K562 (cell line): Measurements from ENCODE around the gene ADAP1. TPM values are rescaled to one million over a fixed set of nuclear protein-coding genes. Genes with fewer than 3 reads are reported as not detected.

Source experiments
- ATAC-seq: fragments of 200-7000 bp; cut with Tn5 transposase; 3 replicates; pipeline ENCODE4 v1.9.1; 2020; ENCODE audit warnings: moderate library complexity
- BruUV-seq: library from RNA; stranded (reverse); fragments of 400-500 nt; replicated peaks from 2 replicates; lab custom pipeline; 2021; lab: Mats Ljungman, UMichigan
- CTCF ChIA-PET: fragments of 300-600 bp; formaldehyde crosslinking; extraction: SDS; loops from one replicate; lab custom pipeline; 2021; ENCODE audit warnings: low intra/inter-chr PET ratio; lab: Yijun Ruan, JAX
- POLR2A ChIA-PET: fragments of 300-600, 350-650 bp; sonication (Branson Sonifier 250); formaldehyde crosslinking; extraction: SDS; loops from one replicate; lab custom pipeline; 2021; ENCODE audit warnings: antibody characterized with exemption, inconsistent platforms; lab: Yijun Ruan, JAX
- DNase-seq, 4 experiments: peaks; one replicate each; pipeline versions ENCODE4 v3.0.0 to v3.0.0-alpha.2; 2011 to 2018; ENCODE audit warnings: low spot score in 3 of 4, mixed read lengths in 3 of 4; ENCODE audit errors: extremely low read depth in 1 of 4
- FAIRE-seq: peaks from 2 replicates; lab custom pipeline; 2011; peaks lifted over from hg19 to GRCh38; lab: Jason Lieb, UNC
- H2AFZ ChIP-seq: 2 replicates; pipeline ENCODE4 v1.6.0; 2011; ENCODE audit warnings: low read depth, low read length, control low read depth, inconsistent platforms
- H3K27ac ChIP-seq: fragments of 200-600 bp; 3 replicates; pipeline ENCODE4 v1.8.0; 2011; ENCODE audit warnings: low read depth, mild to moderate bottlenecking, control low read depth, inconsistent platforms, low read length, moderate library complexity, mixed read lengths; ENCODE audit errors: extremely low read depth
- H3K27me3 ChIP-seq, 2 experiments: fragments of 300-600 bp in 1 of 2; 2 replicates in 1 of 2; 3 replicates in 1 of 2; pipeline versions ENCODE4 v1.6.0 to v1.8.0; 2011; ENCODE audit warnings: inconsistent platforms in 2 of 2, low read length in 2 of 2, mild to moderate bottlenecking in 1 of 2, mixed read lengths in 1 of 2, moderate library complexity in 1 of 2; ENCODE audit not compliant: control insufficient read depth in 2 of 2, insufficient read depth in 2 of 2
- H3K36me3 ChIP-seq: fragments of 300-600 bp; 3 replicates; pipeline ENCODE4 v1.8.0; 2011; ENCODE audit warnings: mild to moderate bottlenecking, low read length, inconsistent platforms; ENCODE audit not compliant: control insufficient read depth, insufficient read depth
- H3K4me1 ChIP-seq, 2 experiments: fragments of 200-600 bp in 1 of 2; replicated peaks in 1 of 2; 2 replicates in 1 of 2; 3 replicates in 1 of 2; pipeline versions ENCODE4 v1.5.1 to v1.8.0; 2011; ENCODE audit warnings: inconsistent platforms in 2 of 2, low read length in 2 of 2, mild to moderate bottlenecking in 1 of 2, mixed read lengths in 1 of 2, moderate library complexity in 1 of 2; ENCODE audit not compliant: control insufficient read depth in 2 of 2, insufficient read depth in 2 of 2
- H3K4me2 ChIP-seq: 2 replicates; pipeline ENCODE4 v1.6.1; 2011; ENCODE audit warnings: low read length, control low read depth, inconsistent platforms, mixed read lengths; ENCODE audit not compliant: insufficient read depth
- H3K4me3 ChIP-seq: fragments of 200-600 bp; sonication (generic), shearing (Covaris generic); 2 replicates; pipeline ENCODE4 v1.5.1; 2016; ENCODE audit warnings: control low read depth, inconsistent platforms
- H3K79me2 ChIP-seq: fragments of 200-600 bp; 3 replicates; pipeline ENCODE4 v1.8.0; 2011; ENCODE audit warnings: low read length, inconsistent platforms; ENCODE audit not compliant: control insufficient read depth, insufficient read depth
- H3K9ac ChIP-seq, 2 experiments: 2 replicates each; pipeline versions ENCODE4 v1.6.0 to v1.6.1; 2011; ENCODE audit warnings: low read depth in 2 of 2, low read length in 2 of 2, control low read depth in 1 of 2, inconsistent platforms in 1 of 2, mild to moderate bottlenecking in 1 of 2, mixed read lengths in 1 of 2; ENCODE audit not compliant: insufficient read depth in 1 of 2
- H3K9me1 ChIP-seq: one replicate; pipeline ENCODE4 v1.6.0; 2011; ENCODE audit warnings: inconsistent platforms, mild to moderate bottlenecking, low read length, moderate library complexity; ENCODE audit not compliant: control insufficient read depth, insufficient read depth
- H3K9me3 ChIP-seq: replicated peaks from 2 replicates; pipeline ENCODE4 v1.5.1; 2011; ENCODE audit warnings: low read depth, low read length, inconsistent platforms; ENCODE audit not compliant: control insufficient read depth, insufficient read depth
- H4K20me1 ChIP-seq: replicated peaks from 2 replicates; pipeline ENCODE4 v1.6.1; 2011; ENCODE audit warnings: low read length, inconsistent platforms, mixed read lengths; ENCODE audit not compliant: control insufficient read depth, insufficient read depth
- EWSR1 ChIP-seq: fragments of 450-650 bp; IDR thresholded peaks from 2 replicates; pipeline ENCODE4 v1.6.1; 2018; ENCODE audit warnings: borderline replicate concordance, mild to moderate bottlenecking, low read depth, moderate library complexity; ENCODE audit not compliant: partially characterized antibody
- HNRNPH1 ChIP-seq: fragments of 200-400 bp; formaldehyde crosslinking; optimal IDR thresholded peaks from 2 replicates; pipeline ENCODE3; 2017; ENCODE audit warnings: low read depth, mild to moderate bottlenecking, low read length, moderate library complexity
- SIN3B ChIP-seq: fragments of 450-650 bp; IDR thresholded peaks from 2 replicates; pipeline ENCODE4 v1.6.1; 2017; ENCODE audit warnings: low read depth, mild to moderate bottlenecking, moderate library complexity
- WGBS: fragments of 100-300 bp; shearing (Covaris generic); methylation state at CpG from one replicate; pipeline ENCODE4 v1.1.6; 2016; ENCODE audit warnings: low coverage, mixed read lengths; ENCODE audit not compliant: insufficient coverage; ENCODE audit errors: missing lambda C conversion rate; 5-methylcytosine and 5-hydroxymethylcytosine counted together
- in situ Hi-C: fragments of 300-500 bp; cut with MboI; formaldehyde crosslinking; loops from 4 replicates; pipeline ENCODE4 v1.15.0; 2018; ENCODE audit warnings: inconsistent platforms, mixed read lengths
- intact Hi-C: fragments of 100-400 bp; cut with micrococcal nuclease; formaldehyde crosslinking; loops from 2 replicates; pipeline ENCODE4 v1.14.2; 2022
- polyA plus RNA-seq, 8 experiments: library from polyadenylated mRNA; depleted of rRNA in 4 of 8; stranded (reverse) in 5 of 8; unstranded in 3 of 8; fragments of >200 nt; fragmentation: Nextera tagmentation in 2 of 8; fragmentation: Illumina TruSeq in 1 of 8; extraction: Ambion mirVana in 2 of 8; extraction: Trizol in 1 of 8; gene quantifications; 2 replicates each; pipeline versions ENCODE4 v1.2.1 to v1.2.3, GENCODE V29; 2011 to 2014; ENCODE audit warnings: inconsistent platforms in 1 of 8, missing spikeins in 1 of 8
- total RNA-seq, 7 experiments: library from RNA; depleted of rRNA in 6 of 7; stranded (reverse); fragments of >200 nt in 6 of 7; fragmentation: Illumina TruSeq in 2 of 7; extraction: Trizol in 2 of 7; gene quantifications; 2 replicates each; pipeline versions ENCODE4 v1.2.1 to v1.2.3, GENCODE V29; 2011 to 2021; ENCODE audit warnings: low replicate concordance in 1 of 7
- TF ChIP-seq, protein P1 (sequence below), 2 experiments: fragments of 450-650 bp; conservative IDR thresholded peaks; 2 replicates each; pipeline ENCODE4 v1.6.1; 2017; ENCODE audit warnings: mild to moderate bottlenecking in 2 of 2, moderate library complexity in 2 of 2
- TF ChIP-seq, protein P2 (sequence below): fragments of 450-650 bp; IDR thresholded peaks from 2 replicates; pipeline ENCODE4 v1.6.1; 2016; ENCODE audit warnings: mild to moderate bottlenecking, moderate library complexity

Gene ADAP1
- total and polyA plus RNA-seq, 9 of the 15 experiments (the other 6 are each of a cell fraction or from before 2014, with no cell fraction given), result 0.27 to 1.4 (median 0.52) TPM; not detected in 3

DNA sequence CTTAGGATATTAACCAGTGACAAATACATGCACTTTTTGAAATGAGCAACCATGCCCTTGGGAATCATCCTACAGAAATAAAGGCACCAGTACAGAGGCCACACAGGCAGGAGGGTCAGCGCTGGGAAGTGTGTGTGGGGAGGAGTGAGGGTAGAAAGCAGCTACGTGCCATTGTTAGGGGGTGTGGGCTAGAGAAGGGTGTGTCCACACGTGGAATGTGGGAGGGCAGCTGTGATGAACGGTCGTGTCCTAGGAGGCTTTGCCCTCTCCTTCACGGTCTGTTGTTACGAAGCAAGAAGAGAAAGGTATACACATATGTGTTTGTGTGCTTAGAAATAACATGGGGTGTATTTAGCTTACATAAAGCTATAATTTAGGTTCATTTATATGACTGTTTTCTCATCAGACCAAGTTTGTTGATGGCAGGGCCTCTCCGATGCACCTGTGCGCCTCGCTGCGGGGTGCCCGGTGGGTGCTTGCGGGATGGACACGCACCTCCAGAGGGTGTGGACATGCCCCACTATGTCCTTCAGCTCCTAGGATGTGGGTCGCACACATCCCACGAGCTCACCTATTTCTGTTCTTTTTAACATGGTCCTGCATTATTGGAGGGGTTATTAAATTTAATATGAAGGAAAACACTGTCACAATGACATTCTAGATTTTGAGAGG is 95.0 kb downstream of the ADAP1 start:
- Histone ChIP-seq H3K9me1 (peaks cover 4% of the 10 kb centered on the region), H3K79me2 (no peaks in the 10 kb centered on the region), H4K20me1 (0 out of 2 replicates have a peak, but pooled peaks cover 5% of the 10 kb centered on the region), H3K27me3 (no peaks in the 10 kb centered on the region), H3K4me1 (peaks cover 14 to 29% of the 10 kb centered on the region in 2 experiments; a peak in 4 of 5 replicates), H3K4me2 (peak overlapping the region; percentile 64; the same call in 1 of the 2 replicates), H3K9me3 (no peaks in the 10 kb centered on the region), H3K4me3 (no peak overlapping the region), H3K27ac (peak overlapping the region; percentile 31; the same call in 2 of the 3 replicates), H3K9ac (peak overlapping the region in 1 of 2 experiments; percentile 62; a peak in 1 of 4 replicates), H3K36me3 (peaks cover 89% of the 10 kb centered on the region), H2AFZ (no peak overlapping the region)
- DNase-seq (peak in 2 of 4 experiments; percentile 25 to 34), ATAC-seq (peak; percentile 82), FAIRE-seq (peak; percentile 66)
- intact Hi-C loops, result no loop called here
- in situ Hi-C loops, result no loop called here
- ChIA-PET POLR2A (interaction anchor here (0.6 to 1.7 kb wide), 4 partner anchors 13 to 35 kb away, joined by 3 to 9 read pairs (median 3); no protein-coding TSS in a partner anchor), CTCF (no interaction called here)
- BruUV-seq, result no TSS peak
- 64% methylated on average over 16 of the region's 16 CpGs for WGBS
- no peak for TF ChIP-seq EWSR1
- TF ChIP-seq HNRNPH1, result no peak
- no peak for TF ChIP-seq SIN3B
- TF ChIP-seq, protein P1, sequence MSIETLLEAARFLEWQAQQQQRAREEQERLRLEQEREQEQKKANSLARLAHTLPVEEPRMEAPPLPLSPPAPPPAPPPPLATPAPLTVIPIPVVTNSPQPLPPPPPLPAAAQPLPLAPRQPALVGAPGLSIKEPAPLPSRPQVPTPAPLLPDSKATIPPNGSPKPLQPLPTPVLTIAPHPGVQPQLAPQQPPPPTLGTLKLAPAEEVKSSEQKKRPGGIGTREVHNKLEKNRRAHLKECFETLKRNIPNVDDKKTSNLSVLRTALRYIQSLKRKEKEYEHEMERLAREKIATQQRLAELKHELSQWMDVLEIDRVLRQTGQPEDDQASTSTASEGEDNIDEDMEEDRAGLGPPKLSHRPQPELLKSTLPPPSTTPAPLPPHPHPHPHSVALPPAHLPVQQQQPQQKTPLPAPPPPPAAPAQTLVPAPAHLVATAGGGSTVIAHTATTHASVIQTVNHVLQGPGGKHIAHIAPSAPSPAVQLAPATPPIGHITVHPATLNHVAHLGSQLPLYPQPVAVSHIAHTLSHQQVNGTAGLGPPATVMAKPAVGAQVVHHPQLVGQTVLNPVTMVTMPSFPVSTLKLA (conservative IDR thresholded peaks at IDR 0.05), result peak in 1 of 2 experiments; percentile 33; a peak in 1 of 4 replicates
- TF ChIP-seq, protein P2, sequence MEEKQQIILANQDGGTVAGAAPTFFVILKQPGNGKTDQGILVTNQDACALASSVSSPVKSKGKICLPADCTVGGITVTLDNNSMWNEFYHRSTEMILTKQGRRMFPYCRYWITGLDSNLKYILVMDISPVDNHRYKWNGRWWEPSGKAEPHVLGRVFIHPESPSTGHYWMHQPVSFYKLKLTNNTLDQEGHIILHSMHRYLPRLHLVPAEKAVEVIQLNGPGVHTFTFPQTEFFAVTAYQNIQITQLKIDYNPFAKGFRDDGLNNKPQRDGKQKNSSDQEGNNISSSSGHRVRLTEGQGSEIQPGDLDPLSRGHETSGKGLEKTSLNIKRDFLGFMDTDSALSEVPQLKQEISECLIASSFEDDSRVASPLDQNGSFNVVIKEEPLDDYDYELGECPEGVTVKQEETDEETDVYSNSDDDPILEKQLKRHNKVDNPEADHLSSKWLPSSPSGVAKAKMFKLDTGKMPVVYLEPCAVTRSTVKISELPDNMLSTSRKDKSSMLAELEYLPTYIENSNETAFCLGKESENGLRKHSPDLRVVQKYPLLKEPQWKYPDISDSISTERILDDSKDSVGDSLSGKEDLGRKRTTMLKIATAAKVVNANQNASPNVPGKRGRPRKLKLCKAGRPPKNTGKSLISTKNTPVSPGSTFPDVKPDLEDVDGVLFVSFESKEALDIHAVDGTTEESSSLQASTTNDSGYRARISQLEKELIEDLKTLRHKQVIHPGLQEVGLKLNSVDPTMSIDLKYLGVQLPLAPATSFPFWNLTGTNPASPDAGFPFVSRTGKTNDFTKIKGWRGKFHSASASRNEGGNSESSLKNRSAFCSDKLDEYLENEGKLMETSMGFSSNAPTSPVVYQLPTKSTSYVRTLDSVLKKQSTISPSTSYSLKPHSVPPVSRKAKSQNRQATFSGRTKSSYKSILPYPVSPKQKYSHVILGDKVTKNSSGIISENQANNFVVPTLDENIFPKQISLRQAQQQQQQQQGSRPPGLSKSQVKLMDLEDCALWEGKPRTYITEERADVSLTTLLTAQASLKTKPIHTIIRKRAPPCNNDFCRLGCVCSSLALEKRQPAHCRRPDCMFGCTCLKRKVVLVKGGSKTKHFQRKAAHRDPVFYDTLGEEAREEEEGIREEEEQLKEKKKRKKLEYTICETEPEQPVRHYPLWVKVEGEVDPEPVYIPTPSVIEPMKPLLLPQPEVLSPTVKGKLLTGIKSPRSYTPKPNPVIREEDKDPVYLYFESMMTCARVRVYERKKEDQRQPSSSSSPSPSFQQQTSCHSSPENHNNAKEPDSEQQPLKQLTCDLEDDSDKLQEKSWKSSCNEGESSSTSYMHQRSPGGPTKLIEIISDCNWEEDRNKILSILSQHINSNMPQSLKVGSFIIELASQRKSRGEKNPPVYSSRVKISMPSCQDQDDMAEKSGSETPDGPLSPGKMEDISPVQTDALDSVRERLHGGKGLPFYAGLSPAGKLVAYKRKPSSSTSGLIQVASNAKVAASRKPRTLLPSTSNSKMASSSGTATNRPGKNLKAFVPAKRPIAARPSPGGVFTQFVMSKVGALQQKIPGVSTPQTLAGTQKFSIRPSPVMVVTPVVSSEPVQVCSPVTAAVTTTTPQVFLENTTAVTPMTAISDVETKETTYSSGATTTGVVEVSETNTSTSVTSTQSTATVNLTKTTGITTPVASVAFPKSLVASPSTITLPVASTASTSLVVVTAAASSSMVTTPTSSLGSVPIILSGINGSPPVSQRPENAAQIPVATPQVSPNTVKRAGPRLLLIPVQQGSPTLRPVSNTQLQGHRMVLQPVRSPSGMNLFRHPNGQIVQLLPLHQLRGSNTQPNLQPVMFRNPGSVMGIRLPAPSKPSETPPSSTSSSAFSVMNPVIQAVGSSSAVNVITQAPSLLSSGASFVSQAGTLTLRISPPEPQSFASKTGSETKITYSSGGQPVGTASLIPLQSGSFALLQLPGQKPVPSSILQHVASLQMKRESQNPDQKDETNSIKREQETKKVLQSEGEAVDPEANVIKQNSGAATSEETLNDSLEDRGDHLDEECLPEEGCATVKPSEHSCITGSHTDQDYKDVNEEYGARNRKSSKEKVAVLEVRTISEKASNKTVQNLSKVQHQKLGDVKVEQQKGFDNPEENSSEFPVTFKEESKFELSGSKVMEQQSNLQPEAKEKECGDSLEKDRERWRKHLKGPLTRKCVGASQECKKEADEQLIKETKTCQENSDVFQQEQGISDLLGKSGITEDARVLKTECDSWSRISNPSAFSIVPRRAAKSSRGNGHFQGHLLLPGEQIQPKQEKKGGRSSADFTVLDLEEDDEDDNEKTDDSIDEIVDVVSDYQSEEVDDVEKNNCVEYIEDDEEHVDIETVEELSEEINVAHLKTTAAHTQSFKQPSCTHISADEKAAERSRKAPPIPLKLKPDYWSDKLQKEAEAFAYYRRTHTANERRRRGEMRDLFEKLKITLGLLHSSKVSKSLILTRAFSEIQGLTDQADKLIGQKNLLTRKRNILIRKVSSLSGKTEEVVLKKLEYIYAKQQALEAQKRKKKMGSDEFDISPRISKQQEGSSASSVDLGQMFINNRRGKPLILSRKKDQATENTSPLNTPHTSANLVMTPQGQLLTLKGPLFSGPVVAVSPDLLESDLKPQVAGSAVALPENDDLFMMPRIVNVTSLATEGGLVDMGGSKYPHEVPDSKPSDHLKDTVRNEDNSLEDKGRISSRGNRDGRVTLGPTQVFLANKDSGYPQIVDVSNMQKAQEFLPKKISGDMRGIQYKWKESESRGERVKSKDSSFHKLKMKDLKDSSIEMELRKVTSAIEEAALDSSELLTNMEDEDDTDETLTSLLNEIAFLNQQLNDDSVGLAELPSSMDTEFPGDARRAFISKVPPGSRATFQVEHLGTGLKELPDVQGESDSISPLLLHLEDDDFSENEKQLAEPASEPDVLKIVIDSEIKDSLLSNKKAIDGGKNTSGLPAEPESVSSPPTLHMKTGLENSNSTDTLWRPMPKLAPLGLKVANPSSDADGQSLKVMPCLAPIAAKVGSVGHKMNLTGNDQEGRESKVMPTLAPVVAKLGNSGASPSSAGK, result no peak
